Lung (tissue), 12 donors: ENCODE results near the gene ATRX. TPM values are rescaled to one million over a fixed set of nuclear protein-coding genes. Genes with fewer than 3 reads are reported as not detected.
A peak's percentile ranks its signal among the peaks of the same experiment; 100 is the strongest.
"Not testable (repeated sequence)": the region's sequence is repeated elsewhere in the genome, so short reads cannot be mapped to it uniquely, and the experiment has no call there.

ENCODE experiments used
- ATAC-seq: fragments of 200-7000 bp; cut with Tn5 transposase; one replicate; pipeline ENCODE4 v1.9.1; 2020; ENCODE audit warnings: moderate number of reproducible peaks; ENCODE audit not compliant: insufficient read depth, low FRiP score
- DNase-seq, 3 donors: peaks; one replicate each; pipeline ENCODE4 v3.0.0-alpha.2; 2013 to 2017
- H3K27ac ChIP-seq, 2 donors: one replicate each; pipeline ENCODE4 v1.5.1; 2013; ENCODE audit warnings: mild to moderate bottlenecking in 2 of 2, moderate library complexity in 2 of 2, control low read depth in 1 of 2, inconsistent platforms in 1 of 2, low read depth in 1 of 2, low read length in 1 of 2
- H3K27me3 ChIP-seq, 3 donors: one replicate each; pipeline ENCODE4 v1.5.1; 2013; ENCODE audit warnings: low read length in 2 of 3; ENCODE audit not compliant: control insufficient read depth in 3 of 3, insufficient read depth in 3 of 3
- H3K36me3 ChIP-seq, 4 donors: one replicate each; pipeline ENCODE4 v1.5.1; 2013; ENCODE audit warnings: low read length in 4 of 4, mild to moderate bottlenecking in 1 of 4, moderate library complexity in 1 of 4; ENCODE audit not compliant: control insufficient read depth in 4 of 4, insufficient read depth in 4 of 4
- H3K4me1 ChIP-seq, 5 donors: one replicate each; pipeline ENCODE4 v1.5.1; 2013; ENCODE audit warnings: low read length in 5 of 5, mild to moderate bottlenecking in 2 of 5, moderate library complexity in 1 of 5; ENCODE audit not compliant: control insufficient read depth in 5 of 5, insufficient read depth in 5 of 5
- H3K4me3 ChIP-seq: one replicate; pipeline ENCODE4 v1.5.1; 2013; ENCODE audit warnings: mild to moderate bottlenecking, control low read depth, moderate library complexity
- H3K9ac ChIP-seq, 2 donors: one replicate each; pipeline ENCODE4 v1.5.1; 2013; ENCODE audit warnings: low read length in 2 of 2, control low read depth in 1 of 2; ENCODE audit not compliant: insufficient read depth in 1 of 2
- H3K9me3 ChIP-seq, 4 donors: one replicate each; pipeline ENCODE4 v1.5.1; 2013; ENCODE audit warnings: low read length in 3 of 4, mild to moderate bottlenecking in 1 of 4, moderate library complexity in 1 of 4; ENCODE audit not compliant: control insufficient read depth in 4 of 4, insufficient read depth in 3 of 4
- WGBS, 2 donors: extraction: QIAGEN DNeasy Blood & Tissue Kit; methylation state at CpG; one replicate each; pipeline ENCODE4 v1.1.7; 2013; 5-methylcytosine and 5-hydroxymethylcytosine counted together
- polyA plus RNA-seq, 2 donors: library from polyadenylated mRNA; stranded (reverse); fragments of 200-250 nt; gene quantifications; one replicate each; pipeline ENCODE4 v1.2.1, GENCODE V29; 2013
- total RNA-seq, 2 donors: library from RNA; depleted of rRNA in 1 of 2; stranded (reverse); fragments of >200 nt in 1 of 2; gene quantifications; one replicate each; pipeline ENCODE4 v1.2.1, GENCODE V29; 2014 to 2021
- TF ChIP-seq, protein P1 (sequence below): IDR thresholded peaks from 2 replicates; pipeline ENCODE4 v1.5.1; 2012; ENCODE audit warnings: mild to moderate bottlenecking; ENCODE audit errors: control extremely low read depth, extremely low read depth
- donor health status: control.
- donor health status: control.
- donor health status: Bipolar disorder and iron deficiency.
- donor health status: healthy.
- donor health status: DM: yes; HTN: yes; CAD: no.

Gene ATRX
- total and polyA plus RNA-seq, 4 donors: 10.6 to 208 (median 36.9) TPM

- Histone ChIP-seq H3K27ac (no peak overlapping the region), H3K4me3 (no peak overlapping the region), H3K27me3 (no peaks in the 10 kb centered on the region), H3K4me1 (no peaks in the 10 kb centered on the region), H3K9me3 (no peaks in the 10 kb centered on the region), H3K36me3 (peaks cover 0 to 7% (median 0%) of the 10 kb centered on the region in 4 donors), H3K9ac (no peak overlapping the region)
- DNase-seq (no peak), ATAC-seq (no peak)
- TF ChIP-seq, protein P1, sequence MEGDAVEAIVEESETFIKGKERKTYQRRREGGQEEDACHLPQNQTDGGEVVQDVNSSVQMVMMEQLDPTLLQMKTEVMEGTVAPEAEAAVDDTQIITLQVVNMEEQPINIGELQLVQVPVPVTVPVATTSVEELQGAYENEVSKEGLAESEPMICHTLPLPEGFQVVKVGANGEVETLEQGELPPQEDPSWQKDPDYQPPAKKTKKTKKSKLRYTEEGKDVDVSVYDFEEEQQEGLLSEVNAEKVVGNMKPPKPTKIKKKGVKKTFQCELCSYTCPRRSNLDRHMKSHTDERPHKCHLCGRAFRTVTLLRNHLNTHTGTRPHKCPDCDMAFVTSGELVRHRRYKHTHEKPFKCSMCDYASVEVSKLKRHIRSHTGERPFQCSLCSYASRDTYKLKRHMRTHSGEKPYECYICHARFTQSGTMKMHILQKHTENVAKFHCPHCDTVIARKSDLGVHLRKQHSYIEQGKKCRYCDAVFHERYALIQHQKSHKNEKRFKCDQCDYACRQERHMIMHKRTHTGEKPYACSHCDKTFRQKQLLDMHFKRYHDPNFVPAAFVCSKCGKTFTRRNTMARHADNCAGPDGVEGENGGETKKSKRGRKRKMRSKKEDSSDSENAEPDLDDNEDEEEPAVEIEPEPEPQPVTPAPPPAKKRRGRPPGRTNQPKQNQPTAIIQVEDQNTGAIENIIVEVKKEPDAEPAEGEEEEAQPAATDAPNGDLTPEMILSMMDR: no peak
- WGBS, 2 donors: 69 to 76% methylated on average over 3 of the region's 3 CpGs
Observed at GRCh38 chrX:77622233-77622632, 163.8 kb downstream of the ATRX start.

GRCh38 chrX:77621453-77621852 is 164.6 kb downstream of the ATRX start:
- not testable (repeated sequence) for H3K27me3 ChIP-seq, H3K9me3 ChIP-seq, H3K27ac ChIP-seq, H3K9ac ChIP-seq, H3K36me3 ChIP-seq, H3K4me1 ChIP-seq, H3K4me3 ChIP-seq, ATAC-seq
- WGBS, 2 donors: 82 to 94% methylated on average over 5 of the region's 5 CpGs
- DNase-seq: peak in 1 of 3 donors; percentile 3

- H3K4me3 ChIP-seq: no peak overlapping the region
- no peak overlapping the region for H3K9ac ChIP-seq
- peaks cover 0 to 2% (median 0%) of the 10 kb centered on the region in 3 donors for H3K27me3 ChIP-seq
- TF ChIP-seq, protein P1: no peak
- DNase-seq (no peak), ATAC-seq (no peak)
- H3K27ac ChIP-seq: no peak overlapping the region
- no peaks in the 10 kb centered on the region for H3K4me1 ChIP-seq
- H3K9me3 ChIP-seq: no peaks in the 10 kb centered on the region
- H3K36me3 ChIP-seq: peaks cover 0 to 4% (median 2%) of the 10 kb centered on the region in 4 donors
- WGBS, 2 donors: 64 to 88% methylated on average over 1 of the region's 1 CpG
Observed at GRCh38 chrX:77617206-77617605, 168.8 kb downstream of the ATRX start.

DNA sequence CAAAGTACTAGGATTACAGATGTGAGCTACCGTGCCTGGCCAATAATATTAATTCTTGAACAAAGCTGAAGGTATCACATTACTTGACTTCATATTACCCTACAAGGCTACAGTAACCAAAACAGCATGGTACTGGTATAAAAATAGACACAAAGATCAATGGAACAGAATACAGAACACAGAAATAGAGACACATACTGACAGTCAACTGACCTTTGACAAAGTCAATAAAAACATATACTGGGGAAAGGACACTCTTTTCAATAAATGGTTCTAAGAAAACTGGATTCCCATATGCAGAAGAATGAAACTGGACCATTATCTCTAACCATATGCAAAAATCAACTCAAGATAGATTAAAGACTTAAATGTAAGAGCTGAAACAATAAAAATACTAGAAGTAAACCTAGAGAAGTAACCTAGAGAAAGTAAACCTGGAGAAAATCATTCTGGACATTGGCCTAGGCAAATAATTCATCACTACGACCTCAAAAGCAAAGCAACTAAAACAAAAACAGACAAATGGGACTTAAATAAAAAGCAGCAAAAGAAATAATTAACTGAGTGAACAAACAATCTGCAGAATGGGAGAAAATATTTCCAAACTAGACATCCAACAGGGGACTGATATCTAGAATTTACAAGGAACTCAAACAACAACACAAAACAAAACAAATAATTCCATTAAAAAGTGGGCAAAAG is 182.2 kb downstream of the ATRX start:
- TF ChIP-seq, protein P1: no peak
- Histone ChIP-seq H3K27ac (no peak overlapping the region), H3K4me3 (no peak overlapping the region), H3K9ac (no peak overlapping the region), H3K4me1 (no peaks in the 10 kb centered on the region), H3K27me3 (no peaks in the 10 kb centered on the region), H3K36me3 (peaks cover 0 to 3% (median 0%) of the 10 kb centered on the region in 4 donors), H3K9me3 (peaks cover 0 to under 1% (median 0%) of the 10 kb centered on the region in 4 donors)
- 47 to 89% methylated on average over 2 of the region's 2 CpGs for whole genome bisulfite sequencing, 2 donors
- ATAC-seq (no peak), DNase-seq (no peak)
